Duodenal mucosa (tissue), 2 donors: ENCODE measurements around the gene RTN4RL2.

Experiments used
- H3K27ac ChIP-seq: one replicate; pipeline ENCODE4 v1.7.0; 2013; ENCODE audit warnings: low read depth, low read length
- H3K27me3 ChIP-seq, 2 donors: one replicate each; pipeline ENCODE4 v1.7.0; 2013; ENCODE audit warnings: low read length in 2 of 2, control low read depth in 1 of 2; ENCODE audit not compliant: insufficient read depth in 2 of 2, control insufficient read depth in 1 of 2
- H3K36me3 ChIP-seq, 2 donors: one replicate each; pipeline ENCODE4 v1.7.0; 2013; ENCODE audit warnings: low read length in 2 of 2, control low read depth in 1 of 2; ENCODE audit not compliant: insufficient read depth in 2 of 2, control insufficient read depth in 1 of 2
- H3K4me1 ChIP-seq, 2 donors: one replicate each; pipeline ENCODE4 v1.7.0; 2013; ENCODE audit warnings: low read length in 2 of 2, control low read depth in 1 of 2; ENCODE audit not compliant: insufficient read depth in 2 of 2, control insufficient read depth in 1 of 2
- H3K4me3 ChIP-seq, 2 donors: one replicate each; pipeline ENCODE4 v1.7.0; 2013; ENCODE audit warnings: low read length in 2 of 2, low read depth in 1 of 2
- H3K9ac ChIP-seq, 2 donors: one replicate each; pipeline ENCODE4 v1.7.0; 2013; ENCODE audit warnings: low read length in 2 of 2, low read depth in 1 of 2
- H3K9me3 ChIP-seq, 2 donors: one replicate each; pipeline ENCODE4 v1.7.0; 2013; ENCODE audit warnings: low read length in 2 of 2, control low read depth in 1 of 2; ENCODE audit not compliant: control insufficient read depth in 1 of 2

RTN4RL2 gene

GRCh38 chr11:57511741-57512430, 51.6 kb downstream of the RTN4RL2 start:
- peaks cover 0 to 21% of the 10 kb centered on the region in 2 donors for H3K4me1 ChIP-seq
- H3K27me3 ChIP-seq = no peaks in the 10 kb centered on the region
- no peaks in the 10 kb centered on the region for H3K9me3 ChIP-seq
- H3K4me3 ChIP-seq = no peak overlapping the region
- H3K9ac ChIP-seq = no peak overlapping the region
- no peaks in the 10 kb centered on the region for H3K36me3 ChIP-seq
- no peak overlapping the region for H3K27ac ChIP-seq

DNA sequence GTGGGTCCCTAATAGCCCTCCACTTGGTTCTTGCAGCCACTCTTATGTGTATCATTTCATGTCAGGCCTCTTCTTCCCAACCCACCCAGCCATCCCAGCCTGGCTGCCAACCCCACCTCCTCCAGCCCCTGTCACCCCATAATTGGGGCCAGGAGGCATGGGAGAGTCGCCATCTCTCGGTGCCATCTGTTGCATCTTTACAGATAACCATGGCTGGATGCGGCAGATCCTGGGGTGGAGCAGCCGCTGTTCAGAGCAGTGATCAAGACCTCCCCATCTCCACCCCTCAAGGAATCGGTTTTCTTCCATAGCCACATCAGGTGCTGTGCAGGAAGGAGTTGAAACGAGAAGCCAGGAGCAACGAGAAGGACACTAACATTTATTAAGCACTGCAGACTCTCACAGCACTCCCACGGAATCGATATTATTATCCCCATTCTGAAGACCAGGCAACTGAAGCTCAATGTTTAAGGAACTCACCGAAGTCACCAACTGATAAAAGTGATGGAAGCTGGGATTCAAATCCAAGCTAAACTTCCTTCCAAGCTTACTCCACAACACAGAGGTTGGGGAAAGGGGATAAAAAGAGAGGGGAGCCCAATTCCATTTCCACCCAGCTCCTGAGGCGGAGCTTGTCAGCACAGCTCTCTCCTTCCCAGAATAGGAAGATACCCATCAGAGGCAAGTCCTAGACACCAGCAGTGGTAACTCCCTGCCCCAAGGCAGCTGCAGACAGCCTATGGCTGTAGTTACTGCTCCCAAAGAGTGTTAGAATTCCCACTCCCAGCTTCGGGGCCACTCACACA, 52.5 kb downstream of the RTN4RL2 start:
- no peaks in the 10 kb centered on the region for H3K36me3 ChIP-seq
- H3K4me1 ChIP-seq = peaks cover 0 to 21% of the 10 kb centered on the region in 2 donors
- no peak overlapping the region for H3K9ac ChIP-seq
- H3K27ac ChIP-seq = no peak overlapping the region
- H3K9me3 ChIP-seq = no peaks in the 10 kb centered on the region
- no peak overlapping the region for H3K4me3 ChIP-seq
- H3K27me3 ChIP-seq = no peaks in the 10 kb centered on the region

- Histone ChIP-seq H3K4me3 (peak overlapping the region in 1 of 2 donors; percentile 21), H3K9me3 (no peaks in the 10 kb centered on the region), H3K27ac (no peak overlapping the region), H3K4me1 (peaks cover 0 to 21% of the 10 kb centered on the region in 2 donors), H3K9ac (no peak overlapping the region), H3K36me3 (no peaks in the 10 kb centered on the region), H3K27me3 (no peaks in the 10 kb centered on the region)
Measured at GRCh38 chr11:57513452-57513795, 53.1 kb downstream of the RTN4RL2 start.

- peaks cover 0 to 21% of the 10 kb centered on the region in 2 donors for H3K4me1 ChIP-seq
- H3K9me3 ChIP-seq = no peaks in the 10 kb centered on the region
- H3K27ac ChIP-seq = peak overlapping the region; percentile 20
- no peaks in the 10 kb centered on the region for H3K36me3 ChIP-seq
- peak overlapping the region; percentile 68 to 74 for H3K9ac ChIP-seq
- no peaks in the 10 kb centered on the region for H3K27me3 ChIP-seq
- H3K4me3 ChIP-seq = peak overlapping the region; percentile 84 to 91
Measured at GRCh38 chr11:57513911-57514537, 53.7 kb downstream of the RTN4RL2 start.

DNA sequence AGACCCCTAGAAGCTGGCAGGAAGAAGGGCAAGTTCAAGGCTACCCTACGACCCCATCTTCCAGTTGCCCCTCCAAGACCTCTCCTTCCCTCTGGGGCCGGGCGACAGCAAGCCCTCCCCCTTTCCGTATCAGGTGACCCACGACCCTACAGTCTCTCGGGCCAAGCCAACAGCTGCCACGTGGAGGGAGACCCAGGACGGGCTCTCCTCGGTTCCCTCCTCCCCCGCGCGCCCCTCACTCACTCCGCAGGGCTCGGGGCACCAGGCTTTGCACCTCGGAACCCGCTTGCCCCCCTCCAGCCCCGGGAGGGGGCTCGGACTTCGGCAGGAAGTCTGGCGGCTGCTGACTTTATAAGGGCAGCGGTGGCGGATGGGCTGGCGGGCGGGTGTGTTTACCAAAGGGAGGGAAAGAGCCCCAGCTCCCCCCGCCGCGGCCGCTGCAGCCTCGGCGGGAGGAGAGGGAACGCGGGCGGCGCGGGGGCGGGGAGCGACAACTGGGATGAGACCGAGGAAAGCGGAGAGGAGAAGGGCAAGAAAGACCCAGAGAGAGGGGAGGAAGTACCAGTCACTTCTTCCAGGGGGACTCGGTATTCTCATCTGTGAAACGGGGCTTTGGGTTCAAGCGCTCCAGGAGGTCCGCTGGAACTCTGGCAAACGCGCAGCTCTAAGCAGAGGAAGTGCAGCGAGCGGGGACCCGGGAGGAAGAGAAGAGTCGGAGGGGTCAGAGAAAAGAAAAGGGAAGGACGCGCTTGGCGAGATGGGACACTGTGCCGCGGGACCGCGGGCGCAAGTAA, 54.4 kb downstream of the RTN4RL2 start:
- no peaks in the 10 kb centered on the region for H3K9me3 ChIP-seq
- peaks cover 0 to 21% of the 10 kb centered on the region in 2 donors for H3K4me1 ChIP-seq
- no peaks in the 10 kb centered on the region for H3K36me3 ChIP-seq
- no peaks in the 10 kb centered on the region for H3K27me3 ChIP-seq
- H3K4me3 ChIP-seq = peak overlapping the region; percentile 84 to 91
- H3K27ac ChIP-seq = peak overlapping the region; percentile 20
- H3K9ac ChIP-seq = peak overlapping the region; percentile 68 to 74

DNA sequence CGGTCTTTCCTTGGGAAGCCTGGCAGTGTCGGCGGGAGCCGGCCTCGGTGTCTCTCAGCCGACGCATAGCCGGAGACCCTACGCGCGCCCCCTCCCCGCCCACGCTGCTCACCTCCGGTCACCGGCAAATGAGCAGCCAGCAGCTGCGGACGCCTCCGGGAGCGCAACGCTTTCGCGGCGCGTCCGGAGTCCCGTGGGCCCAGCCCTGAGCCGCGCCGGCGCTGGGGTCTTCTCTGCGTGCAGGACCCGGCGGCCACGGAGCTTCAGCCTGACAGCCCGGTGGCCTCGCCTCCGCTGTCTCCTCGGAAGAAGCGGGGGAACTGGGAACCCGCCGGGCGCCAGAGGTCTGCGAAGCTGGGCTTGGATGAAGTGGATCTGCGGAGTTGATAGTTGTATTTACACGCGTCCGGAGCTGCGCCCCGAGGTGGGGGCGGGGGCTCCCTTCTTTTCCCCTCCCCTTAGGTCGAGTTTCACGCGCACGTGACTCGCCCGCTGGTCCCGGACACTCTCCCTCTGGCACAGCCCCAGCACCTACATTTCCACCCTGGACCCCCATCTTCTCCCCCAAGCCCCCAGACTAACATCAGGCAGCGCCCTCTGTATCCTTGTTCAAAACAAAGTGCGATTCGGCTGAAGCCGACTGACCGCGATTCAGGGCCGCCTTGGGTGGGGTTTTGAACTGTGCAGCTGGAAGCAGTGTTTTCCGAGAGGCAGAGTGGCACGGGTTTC, 55.2 kb downstream of the RTN4RL2 start, which contains the start of gene SLC43A1:
TSS of gene SLC43A1 (minus strand) at position 371 of the 729 bp plus-strand sequence. CDS start 1,591 bp downstream, outside the sequence.
- no peaks in the 10 kb centered on the region for H3K27me3 ChIP-seq
- peak within 1 kb of the TSS; percentile 20 for H3K27ac ChIP-seq
- H3K36me3 ChIP-seq = no peaks in the 10 kb centered on the region
- H3K4me1 ChIP-seq = peaks cover 0 to 21% of the 10 kb centered on the region in 2 donors
- H3K9ac ChIP-seq = peak within 1 kb of the TSS; percentile 68 to 74
- no peaks in the 10 kb centered on the region for H3K9me3 ChIP-seq
- H3K4me3 ChIP-seq = peak within 1 kb of the TSS; percentile 84 to 91

DNA sequence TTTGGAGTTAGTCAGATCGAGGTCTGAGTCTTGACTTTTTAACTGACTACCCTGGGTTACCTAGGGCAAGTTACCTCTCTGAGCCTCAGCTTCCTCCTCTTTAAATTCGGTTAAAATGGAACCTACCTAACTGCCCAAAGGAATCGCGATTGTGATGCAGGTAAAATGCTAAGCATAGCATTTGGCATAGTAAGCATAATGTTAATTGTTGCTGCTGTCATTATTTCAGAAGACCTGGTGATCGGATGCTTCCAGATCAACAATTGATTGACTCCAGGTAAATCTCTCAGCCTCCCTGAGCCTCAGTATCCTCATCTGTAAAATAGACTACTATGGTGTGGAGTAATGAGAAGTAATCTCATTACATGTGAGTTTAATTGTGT, 55.7 kb downstream of the RTN4RL2 start:
- H3K4me3 ChIP-seq = peak overlapping the region; percentile 84 to 91
- H3K36me3 ChIP-seq = no peaks in the 10 kb centered on the region
- no peaks in the 10 kb centered on the region for H3K27me3 ChIP-seq
- H3K9ac ChIP-seq = peak overlapping the region; percentile 26 to 64
- H3K27ac ChIP-seq = no peak overlapping the region
- no peaks in the 10 kb centered on the region for H3K9me3 ChIP-seq
- peaks cover 0 to 21% of the 10 kb centered on the region in 2 donors for H3K4me1 ChIP-seq

DNA sequence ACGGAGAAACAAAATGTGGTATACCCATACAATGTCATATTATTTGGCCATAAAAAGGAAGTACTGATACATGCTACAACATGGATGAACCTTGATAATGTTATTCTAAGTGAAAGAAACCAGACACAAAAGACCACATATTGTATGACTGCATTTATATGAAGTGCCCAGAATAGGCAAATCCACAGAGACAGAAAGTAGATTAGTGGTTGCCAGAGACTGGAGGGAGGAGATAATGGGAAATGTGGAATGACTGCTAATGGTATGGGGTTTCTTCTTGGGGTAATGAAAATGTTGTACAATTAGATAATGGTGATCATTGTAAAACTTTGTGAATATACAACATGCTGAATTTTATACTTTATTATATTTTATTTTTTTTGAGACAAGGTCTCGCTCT, 60.8 kb downstream of the RTN4RL2 start:
- Histone ChIP-seq H3K9me3 (no peaks in the 10 kb centered on the region), H3K4me1 (peaks cover 0 to under 1% of the 10 kb centered on the region in 2 donors), H3K36me3 (no peaks in the 10 kb centered on the region), H3K9ac (no peak overlapping the region), H3K4me3 (no peak overlapping the region), H3K27me3 (no peaks in the 10 kb centered on the region), H3K27ac (no peak overlapping the region)

GRCh38 chr11:57523419-57523818, 63.1 kb downstream of the RTN4RL2 start:
- Histone ChIP-seq H3K27me3 (no peaks in the 10 kb centered on the region), H3K36me3 (peaks cover under 1 to 4% of the 10 kb centered on the region in 2 donors), H3K4me3 (no peak overlapping the region), H3K27ac (no peak overlapping the region), H3K4me1 (no peaks in the 10 kb centered on the region), H3K9me3 (no peaks in the 10 kb centered on the region), H3K9ac (no peak overlapping the region)
